Activated CD4-positive, alpha-beta T cell treated with anti-CD3 and anti-CD28 coated beads, Interleukin-2, amount 50 U/mL, for 24 hours (primary cell): ENCODE results near the gene NCAPD3.

Experiments used
- DNase-seq, 2 donors: peaks; one replicate each; pipeline ENCODE4 v3.0.0-alpha.2; 2020; ENCODE audit warnings: low read depth in 1 of 2, low spot score in 1 of 2

The NCAPD3 gene

DNA sequence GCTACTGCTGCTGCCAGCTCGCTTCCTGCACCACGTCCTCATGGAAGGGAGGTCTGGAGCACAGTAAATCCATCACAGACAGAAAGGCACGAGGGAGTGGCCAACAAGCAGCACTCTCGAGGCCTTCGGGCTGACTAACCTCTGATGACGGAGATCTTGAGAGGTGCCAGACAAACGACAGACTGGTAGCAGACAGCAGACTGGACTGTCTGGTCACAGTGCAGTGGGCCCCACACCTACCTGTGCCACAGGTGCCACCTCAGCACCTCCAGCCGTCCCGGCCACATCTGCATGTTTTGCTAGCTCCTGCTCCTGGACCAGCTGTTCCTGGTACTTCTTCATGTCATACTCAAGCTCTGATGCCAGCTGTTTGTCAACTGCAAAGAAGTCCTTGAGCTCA is 64.1 kb downstream of the NCAPD3 start:
- no peak for DNase-seq

DNA sequence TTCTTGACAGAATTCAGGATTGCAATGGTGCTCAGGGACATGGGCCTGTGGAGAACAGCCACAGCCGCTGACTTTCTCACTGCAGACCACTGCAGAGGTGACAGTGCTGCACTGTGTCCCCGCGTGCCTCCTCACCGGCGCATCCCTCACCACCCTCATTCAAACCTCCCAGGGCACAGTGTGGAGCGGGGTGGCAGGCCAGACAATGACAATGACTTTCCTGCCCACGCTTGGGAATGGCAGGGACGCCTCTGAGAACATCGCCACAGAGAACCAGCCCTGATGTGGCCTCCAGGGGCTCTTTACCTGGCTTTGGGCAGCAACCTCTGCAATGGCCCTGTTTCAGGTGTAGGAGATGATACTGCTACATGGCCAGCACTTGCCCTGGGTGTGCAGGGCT is 65.7 kb downstream of the NCAPD3 start:
- no peak for DNase-seq

DNA sequence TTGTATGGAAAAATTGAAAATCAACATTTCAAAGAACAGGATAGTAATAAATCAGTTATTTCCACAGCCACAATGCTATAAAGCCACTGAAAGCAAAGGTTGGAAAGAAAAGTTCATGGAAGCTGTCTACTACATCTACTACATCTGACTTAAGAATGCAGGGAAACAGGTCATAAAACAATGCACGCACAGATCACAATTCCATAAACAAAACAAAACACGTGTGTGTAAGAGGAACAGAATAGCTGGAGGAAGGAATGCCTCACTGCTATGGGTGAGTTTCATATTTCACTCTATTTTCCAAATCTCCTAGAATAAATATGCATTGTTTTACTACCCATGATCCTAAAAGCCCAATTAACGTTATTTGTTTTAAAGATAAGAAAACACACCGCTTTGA is 66.3 kb downstream of the NCAPD3 start:
- DNase-seq = no peak

DNA sequence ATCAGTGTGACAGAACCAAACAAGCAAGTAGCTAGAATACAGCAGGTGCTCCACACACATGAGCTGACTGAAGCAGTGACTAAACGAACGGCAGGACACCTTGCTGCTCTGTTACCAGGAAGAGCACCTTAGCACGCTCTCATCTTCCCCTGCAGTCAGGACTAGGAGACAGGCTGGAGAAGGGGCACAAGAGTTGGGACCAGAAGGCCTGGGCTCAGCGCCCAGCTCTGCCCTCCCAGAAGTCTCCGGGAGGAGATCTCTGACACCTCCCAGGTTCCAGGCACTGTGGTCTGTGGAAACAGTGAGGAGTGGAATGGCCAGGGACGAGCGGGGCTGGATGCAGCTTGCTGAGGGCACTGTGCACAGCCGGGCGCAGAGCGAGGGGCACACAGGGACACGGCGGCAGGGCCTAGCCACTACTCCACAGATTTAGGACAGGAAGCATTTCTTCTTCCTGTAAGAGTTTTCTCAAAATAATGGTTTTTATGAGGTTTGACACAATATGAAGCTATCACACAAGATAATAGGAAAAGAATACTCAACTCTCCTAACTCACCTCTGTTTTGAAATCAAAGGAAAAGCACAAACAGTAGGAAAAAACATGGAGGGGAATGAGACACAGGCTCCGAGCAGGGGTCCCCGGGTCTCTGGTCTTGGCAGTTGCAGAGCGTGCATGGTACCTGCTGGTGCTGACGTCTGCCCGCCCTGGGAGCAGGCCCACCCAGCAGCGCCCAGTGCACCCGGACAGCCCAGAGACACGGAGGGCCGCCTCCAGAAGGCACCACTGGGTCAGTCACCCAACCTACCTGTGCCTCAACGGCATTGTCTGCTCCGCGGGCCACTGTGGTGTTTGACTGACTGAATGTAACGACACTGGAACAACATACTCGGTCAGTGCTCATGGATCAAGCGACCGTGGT is 67.6 kb downstream of the NCAPD3 start:
- no peak for DNase-seq

DNA sequence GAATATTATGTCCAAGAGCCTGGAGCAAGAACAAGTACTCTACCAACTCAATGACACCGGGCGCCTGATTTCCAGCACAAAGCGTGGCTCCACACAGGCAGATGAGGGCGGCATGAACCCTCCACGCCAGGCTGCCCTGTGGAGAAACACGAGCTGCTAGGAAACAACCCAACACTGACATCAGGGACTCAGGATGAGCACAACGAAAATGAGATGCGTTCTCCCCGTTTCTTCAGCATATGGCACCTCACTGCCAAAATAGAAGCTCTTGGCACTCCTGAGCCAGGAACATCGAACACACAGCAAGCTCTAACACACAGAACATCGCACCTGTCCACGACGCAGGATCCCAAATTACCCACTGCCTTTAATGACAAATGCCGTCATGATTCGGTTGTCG is 68.3 kb downstream of the NCAPD3 start:
- no peak for DNase-seq

DNA sequence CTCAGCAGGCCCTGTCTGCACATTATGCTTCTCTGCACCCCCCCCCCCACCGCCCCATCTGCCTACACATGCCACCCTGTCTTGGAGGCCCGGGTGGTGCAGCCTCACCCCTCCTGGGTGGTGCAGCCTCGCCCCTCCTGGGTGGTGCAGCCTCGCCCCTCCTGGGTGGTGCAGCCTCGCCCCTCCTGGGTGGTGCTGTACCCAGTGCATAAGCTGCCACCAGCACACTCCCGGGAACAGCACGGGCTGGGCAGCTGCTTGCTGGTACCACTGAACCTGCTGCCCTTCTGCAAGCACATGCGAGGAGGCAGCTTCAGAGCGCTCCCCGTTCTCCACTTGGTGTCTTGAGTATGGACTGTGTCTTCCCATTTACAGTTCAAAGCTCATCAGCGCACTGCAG is 69.3 kb downstream of the NCAPD3 start:
- no peak for DNase-seq

DNA sequence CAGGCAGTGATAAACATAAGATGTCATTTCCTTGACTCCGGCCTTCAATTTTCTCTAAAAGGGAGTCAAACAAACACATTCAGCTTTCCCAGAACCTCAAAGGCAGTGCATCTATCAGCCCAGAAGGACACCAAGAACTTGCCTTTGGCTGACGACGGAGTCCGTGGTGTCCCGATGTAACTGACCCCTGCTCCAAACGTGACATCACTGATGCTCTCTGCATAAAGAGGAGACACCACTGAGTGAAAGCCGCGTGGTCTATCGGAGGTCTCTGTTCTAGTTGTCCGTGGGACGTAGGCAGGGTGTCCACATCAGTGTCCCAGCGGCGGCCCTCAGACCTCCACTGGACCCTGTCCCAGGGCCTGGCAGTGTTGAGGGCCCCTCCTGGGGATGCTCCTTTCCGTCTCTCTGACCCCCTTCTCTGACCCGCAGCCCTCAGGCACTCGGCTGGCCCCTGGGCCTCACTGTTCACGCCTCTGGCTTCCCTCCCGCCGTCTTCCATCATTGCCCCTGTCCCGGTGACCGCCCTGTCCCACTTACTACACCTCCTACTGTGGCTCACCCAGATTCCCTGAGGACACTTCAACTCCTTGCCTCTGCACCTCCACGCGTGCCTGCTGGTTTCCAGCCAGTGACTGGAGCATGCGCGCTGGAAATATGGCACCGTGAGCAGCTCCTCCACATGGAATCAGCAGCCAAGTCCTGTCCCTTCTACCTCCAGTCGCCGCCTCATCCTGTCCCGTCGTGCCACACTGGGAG is 70.4 kb downstream of the NCAPD3 start:
- no peak for DNase-seq

DNA sequence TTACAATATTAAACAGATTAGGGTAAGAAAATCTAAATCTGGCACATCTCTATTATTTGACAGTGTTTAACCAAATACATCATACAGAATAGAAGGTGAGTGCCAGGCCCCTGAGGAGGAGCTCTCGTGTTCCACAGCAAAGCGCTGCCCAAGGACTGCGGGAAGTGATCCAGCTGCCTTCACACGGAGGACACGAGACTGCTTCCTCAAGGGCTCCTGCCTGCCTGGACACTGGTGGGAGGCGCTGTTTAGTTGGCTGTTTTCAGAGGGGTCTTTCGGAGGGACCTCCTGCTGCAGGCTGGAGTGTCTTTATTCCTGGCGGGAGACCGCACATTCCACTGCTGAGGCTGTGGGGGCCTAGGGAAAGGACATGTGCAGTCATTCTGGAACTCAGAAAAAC is 71.1 kb downstream of the NCAPD3 start:
- no peak for DNase-seq

DNA sequence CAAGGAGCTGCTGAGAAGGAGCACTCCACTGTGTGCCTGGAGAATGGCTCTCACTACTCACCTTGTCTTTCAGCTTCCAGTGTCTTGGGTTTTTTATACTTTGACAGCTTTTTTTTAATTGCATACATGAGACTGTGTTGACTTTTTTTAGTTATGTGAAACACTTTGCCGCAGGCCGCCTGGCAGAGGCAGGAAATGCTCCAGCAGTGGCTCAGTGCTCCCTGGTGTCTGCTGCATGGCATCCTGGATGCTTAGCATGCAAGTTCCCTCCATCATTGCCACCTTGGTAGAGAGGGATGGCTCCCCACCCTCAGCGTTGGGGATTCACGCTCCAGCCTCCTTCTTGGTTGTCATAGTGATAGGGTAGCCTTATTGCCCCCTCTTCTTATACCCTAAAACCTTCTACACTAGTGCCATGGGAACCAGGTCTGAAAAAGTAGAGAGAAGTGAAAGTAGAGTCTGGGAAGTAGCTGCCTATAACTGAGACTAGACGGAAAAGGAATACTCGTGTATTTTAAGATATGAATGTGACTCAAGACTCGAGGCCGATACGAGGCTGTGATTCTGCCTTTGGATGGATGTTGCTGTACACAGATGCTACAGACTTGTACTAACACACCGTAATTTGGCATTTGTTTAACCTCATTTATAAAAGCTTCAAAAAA is 72.6 kb downstream of the NCAPD3 start:
- no peak for DNase-seq

DNA sequence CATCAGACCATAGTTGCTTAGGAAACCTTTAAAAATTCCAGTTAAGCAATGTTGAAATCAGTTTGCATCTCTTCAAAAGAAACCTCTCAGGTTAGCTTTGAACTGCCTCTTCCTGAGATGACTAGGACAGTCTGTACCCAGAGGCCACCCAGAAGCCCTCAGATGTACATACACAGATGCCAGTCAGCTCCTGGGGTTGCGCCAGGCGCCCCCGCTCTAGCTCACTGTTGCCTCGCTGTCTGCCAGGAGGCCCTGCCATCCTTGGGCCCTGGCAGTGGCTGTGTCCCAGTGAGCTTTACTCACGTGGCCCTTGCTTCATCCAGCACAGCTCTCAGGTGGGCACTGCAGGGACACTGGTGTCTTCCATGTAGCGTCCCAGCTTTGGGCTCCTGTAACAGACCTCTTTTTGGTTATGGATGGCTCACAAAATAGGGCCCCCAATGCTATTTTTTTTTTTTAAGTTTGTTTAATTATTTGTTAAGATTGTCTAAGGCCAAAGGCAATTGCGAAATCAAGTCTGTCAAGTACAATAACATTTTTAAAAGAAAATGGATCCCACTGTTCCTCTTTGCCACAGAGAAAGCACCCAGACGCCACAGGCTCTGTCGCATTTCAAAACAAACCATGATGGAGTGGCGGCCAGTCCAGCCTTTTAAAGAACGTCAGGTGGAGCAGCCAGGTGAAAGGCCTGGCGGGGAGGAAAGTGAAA is 73.4 kb downstream of the NCAPD3 start:
- no peak for DNase-seq

DNA sequence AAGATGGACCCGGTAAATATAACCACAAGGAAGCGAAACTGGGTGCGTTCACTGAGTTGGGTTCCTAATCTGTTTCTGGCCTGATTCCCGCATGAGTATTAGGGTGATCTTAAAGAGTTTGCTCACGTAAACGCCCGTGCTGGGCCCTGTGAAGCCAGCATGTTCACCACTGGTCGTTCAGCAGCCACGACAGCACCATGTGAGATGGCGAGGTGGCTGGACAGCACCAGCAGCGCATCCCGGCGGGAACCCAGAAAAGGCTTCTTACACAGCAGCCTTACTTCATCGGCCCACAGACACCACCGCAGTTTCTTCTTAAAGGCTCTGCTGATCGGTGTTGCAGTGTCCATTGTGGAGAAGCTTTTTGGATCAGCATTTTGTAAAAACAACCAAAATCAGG is 74.4 kb downstream of the NCAPD3 start:
- DNase-seq = no peak

DNA sequence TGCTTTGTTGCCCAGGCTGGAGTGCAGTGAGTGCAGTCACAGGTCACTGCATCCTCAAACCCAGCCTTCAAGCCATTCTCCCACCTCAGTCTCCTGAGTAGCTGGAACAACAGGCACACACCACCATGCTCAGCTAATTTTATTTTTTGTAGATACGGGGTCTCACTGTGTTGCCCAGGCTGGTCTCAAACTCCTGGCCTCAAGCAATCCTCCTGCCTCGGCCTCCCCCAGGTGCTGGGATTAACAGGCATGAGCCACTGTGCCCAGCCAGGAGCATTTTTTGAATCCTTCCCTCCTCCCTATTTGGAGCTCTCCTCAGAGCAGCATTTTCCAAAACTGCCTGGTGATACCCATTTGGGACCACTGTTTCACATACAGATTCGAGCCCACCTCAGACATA is 77.2 kb downstream of the NCAPD3 start:
- DNase-seq = no peak

DNA sequence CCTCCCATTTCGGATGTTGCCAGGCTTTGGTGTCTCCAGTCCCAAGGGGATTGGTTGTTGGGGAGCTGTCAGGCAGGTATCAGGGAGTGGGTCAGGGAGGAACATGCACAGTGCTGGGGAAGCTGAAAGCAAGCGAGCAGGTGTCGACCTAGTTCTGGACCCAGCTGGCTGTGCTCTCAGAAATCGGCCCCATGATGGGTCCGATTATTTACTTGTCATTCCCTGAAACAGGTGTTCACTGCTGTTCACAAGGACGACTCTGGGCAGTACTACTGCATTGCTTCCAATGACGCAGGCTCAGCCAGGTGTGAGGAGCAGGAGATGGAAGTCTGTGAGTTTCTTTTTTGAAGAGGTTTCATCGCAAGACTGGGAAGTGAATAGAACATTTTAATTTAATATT is 78.1 kb downstream of the NCAPD3 start:
- DNase-seq = no peak

DNA sequence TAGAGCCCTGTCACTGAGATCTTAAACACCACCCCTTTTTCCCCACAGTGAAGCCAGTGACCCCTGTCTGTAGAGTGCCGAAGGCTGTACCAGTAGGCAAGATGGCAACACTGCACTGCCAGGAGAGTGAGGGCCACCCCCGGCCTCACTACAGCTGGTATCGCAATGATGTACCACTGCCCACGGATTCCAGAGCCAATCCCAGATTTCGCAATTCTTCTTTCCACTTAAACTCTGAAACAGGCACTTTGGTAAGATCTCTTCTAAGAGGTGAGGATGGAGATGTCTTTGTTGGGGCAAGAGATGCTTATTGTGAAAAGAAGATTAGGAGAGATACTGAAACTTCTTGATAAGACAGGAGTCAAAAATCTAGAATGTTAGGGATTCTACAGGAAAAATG is 79.0 kb downstream of the NCAPD3 start:
- DNase-seq = no peak

DNA sequence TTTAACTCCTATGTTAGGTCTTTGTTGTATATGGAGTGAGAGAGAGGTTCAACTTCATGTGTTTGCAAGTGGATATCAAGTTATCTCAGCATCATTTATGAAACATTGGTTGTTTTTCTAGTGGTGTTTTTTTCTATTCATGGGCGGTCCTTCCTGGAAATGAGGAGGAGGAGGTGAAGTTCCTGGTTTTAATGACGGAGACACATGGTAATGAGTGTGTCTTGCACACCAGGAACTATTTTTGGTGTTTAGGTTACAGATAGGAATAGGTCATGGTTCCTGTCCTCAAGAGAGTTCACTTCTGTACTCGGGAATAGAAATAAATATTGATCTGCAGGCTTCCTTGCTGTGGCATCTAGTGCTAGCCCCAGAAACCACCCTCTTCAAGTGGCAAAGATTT is 80.0 kb downstream of the NCAPD3 start:
- DNase-seq = no peak

DNA sequence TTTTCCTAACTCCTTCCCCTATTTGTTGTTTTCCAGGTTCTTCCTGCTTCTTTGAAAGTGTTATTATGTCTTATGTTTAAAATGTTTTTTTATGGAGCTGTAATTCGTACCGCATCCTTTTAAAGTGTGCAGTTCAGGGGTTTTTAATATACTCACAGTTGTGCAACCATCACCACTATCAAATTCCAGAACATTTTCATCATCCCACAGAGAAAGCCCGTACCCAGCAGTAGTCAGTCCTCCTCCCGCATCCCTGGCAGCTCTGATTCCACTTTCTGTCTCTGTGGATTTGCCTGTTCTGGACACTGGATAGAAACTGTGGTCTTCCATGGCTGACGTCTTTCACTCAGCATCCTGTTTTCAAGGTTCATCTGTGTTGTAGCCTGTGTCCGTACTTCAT is 81.2 kb downstream of the NCAPD3 start:
- no peak for DNase-seq

DNA sequence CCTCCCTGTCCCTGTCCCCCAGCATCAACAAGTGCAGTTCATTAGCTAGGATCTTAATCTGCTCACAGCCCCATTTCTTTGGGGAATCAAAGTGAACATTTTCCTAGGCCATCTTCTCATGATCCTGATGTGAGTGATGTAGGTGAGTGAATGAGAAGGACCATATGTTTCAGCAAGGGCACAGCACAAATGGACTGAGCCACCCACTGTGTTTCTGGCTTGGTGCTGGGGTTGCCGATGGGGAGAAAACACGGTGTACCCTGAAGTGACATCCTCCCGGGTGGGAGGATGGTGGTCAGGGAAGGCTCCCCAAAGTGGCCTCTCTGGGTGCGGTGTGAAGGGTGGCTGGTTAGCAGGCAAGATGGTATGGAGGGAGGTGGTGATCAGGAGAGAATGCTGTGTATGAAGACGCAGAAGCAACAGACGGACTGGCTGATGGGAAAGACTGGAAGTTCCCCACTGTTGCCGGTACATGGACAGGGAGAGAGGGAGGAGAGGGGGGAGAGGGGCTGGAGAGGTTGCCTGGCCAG is 82.7 kb downstream of the NCAPD3 start:
- DNase-seq = no peak

DNA sequence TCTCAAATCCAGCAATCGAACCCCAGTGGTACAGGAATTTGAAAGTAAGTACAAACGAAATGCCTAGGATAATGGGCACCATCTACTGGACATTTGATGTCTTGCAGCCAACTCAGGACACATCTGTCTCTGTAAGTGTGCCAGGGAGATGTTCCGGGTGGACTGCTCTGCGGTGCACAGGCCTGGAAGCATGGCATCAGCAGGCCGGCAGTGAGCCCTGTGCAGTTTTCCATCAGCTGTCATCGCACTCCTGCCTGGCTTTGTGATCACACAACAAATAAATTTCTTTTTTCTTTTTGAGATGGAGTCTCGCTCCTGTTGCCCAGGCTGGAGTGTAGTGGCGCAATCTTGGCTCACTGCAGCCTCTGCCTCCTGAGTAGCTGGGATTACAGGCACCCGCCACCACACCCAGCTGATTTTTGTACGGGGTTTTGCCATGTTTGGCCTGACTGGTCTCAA is 83.9 kb downstream of the NCAPD3 start:
- DNase-seq = peak in 1 of 2 donors; percentile 36

DNA sequence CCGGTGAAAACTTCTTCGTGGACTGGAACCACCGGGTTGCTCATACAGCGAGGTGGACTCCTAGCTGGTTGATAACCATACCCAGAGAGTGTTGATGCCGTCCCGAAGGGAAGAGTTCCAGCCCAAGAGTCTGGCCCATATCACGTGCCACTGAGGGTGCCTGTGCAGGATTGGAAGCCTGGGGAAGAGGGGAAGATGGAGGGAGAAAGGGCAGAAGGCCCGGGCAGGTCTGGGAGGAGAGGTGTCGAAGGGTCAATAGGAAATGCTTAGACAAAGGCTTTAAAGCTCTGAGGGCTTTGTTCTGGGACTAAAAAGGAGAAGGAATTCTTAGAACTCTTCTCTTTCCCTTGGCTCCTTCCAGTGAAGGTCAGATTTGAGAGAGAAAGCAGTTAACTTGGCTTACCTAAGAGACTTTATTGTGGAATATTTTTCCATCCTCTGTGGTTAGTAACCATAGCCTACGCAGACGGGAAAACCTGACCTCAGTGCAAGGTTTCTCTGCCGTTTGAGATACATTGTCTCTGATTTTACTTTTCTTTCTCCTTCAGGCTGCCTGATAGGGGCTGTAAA is 84.4 kb downstream of the NCAPD3 start:
- no peak for DNase-seq

DNA sequence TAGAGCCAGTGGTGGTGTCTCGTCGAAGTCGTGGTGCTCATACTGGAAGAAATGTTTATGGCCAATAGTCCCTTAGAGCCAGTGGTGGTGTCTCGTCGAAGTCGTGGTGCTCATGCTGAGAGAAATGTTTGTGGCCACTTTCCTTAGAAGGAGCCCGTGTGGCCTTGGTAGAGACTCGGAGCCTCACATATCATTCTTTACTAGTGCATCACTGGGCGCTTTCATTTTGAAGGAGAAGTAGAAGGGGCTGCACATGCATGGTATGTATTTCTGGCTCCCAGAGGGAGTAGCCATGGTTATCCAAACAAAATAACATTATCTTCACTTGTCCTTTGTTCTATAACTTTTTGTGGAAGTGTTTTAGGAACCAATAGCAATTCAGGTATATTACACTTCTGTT is 85.4 kb downstream of the NCAPD3 start:
- DNase-seq = no peak

DNA sequence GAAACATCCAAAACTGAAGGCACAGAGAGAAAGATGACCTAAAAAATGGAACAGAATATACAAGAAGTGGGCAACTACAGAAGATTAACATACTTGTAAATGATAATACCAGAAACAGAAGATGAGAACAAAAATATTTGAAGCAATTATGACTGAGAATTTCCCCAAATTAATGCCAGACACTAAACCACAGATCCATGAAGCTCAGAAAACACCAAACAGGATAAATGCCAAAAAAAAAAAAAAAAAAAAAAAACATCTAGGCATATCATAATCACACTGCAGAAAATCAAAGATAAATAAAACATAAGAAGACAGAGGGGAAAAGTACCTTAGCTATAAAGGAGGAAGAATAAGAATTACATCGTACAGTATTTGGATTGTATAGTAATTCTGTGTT is 89.6 kb downstream of the NCAPD3 start:
- no peak for DNase-seq
